Osteocyte (in vitro differentiated cells): ENCODE measurements around the gene PLXNA4. TPM values are rescaled to one million over a fixed set of nuclear protein-coding genes. Genes with fewer than 3 reads are reported as not detected.

Experiments
- DNase-seq: peaks from one replicate; pipeline ENCODE4 v3.0.0; 2021; ENCODE audit warnings: mixed read lengths; ENCODE audit not compliant: unreplicated experiment; ENCODE audit errors: extremely low spot score
- H3K27ac Mint-ChIP-seq: one replicate; pipeline ENCODE4 v1.8.0; 2021; ENCODE audit warnings: mild to moderate bottlenecking, mixed read lengths; ENCODE audit not compliant: unreplicated experiment
- H3K27me3 Mint-ChIP-seq: one replicate; pipeline ENCODE4 v1.8.0; 2021; ENCODE audit warnings: mixed read lengths; ENCODE audit not compliant: unreplicated experiment
- H3K36me3 Mint-ChIP-seq: one replicate; pipeline ENCODE4 v1.8.0; 2021; ENCODE audit warnings: mixed read lengths; ENCODE audit not compliant: unreplicated experiment
- H3K4me1 Mint-ChIP-seq: one replicate; pipeline ENCODE4 v1.8.0; 2021; ENCODE audit warnings: mixed read lengths; ENCODE audit not compliant: unreplicated experiment
- H3K4me3 Mint-ChIP-seq: one replicate; pipeline ENCODE4 v1.8.0; 2021; ENCODE audit warnings: mild to moderate bottlenecking, moderate library complexity, mixed read lengths; ENCODE audit not compliant: unreplicated experiment
- H3K9me3 Mint-ChIP-seq: one replicate; pipeline ENCODE4 v1.8.0; 2021; ENCODE audit warnings: mixed read lengths; ENCODE audit not compliant: unreplicated experiment
- total RNA-seq: library from RNA; stranded (reverse); gene quantifications from 2 replicates; pipeline ENCODE4 v1.2.1, GENCODE V29; 2021
- TF ChIP-seq, protein P1 (sequence below): fragments of 200-600 bp; sonication (generic); IDR thresholded peaks from 2 replicates; pipeline ENCODE4 v1.5.0; 2021; ENCODE audit warnings: antibody characterized with exemption, mild to moderate bottlenecking, moderate library complexity

Gene PLXNA4
- total RNA-seq, 1 donor from 2014 or later = 59.0 TPM

DNA sequence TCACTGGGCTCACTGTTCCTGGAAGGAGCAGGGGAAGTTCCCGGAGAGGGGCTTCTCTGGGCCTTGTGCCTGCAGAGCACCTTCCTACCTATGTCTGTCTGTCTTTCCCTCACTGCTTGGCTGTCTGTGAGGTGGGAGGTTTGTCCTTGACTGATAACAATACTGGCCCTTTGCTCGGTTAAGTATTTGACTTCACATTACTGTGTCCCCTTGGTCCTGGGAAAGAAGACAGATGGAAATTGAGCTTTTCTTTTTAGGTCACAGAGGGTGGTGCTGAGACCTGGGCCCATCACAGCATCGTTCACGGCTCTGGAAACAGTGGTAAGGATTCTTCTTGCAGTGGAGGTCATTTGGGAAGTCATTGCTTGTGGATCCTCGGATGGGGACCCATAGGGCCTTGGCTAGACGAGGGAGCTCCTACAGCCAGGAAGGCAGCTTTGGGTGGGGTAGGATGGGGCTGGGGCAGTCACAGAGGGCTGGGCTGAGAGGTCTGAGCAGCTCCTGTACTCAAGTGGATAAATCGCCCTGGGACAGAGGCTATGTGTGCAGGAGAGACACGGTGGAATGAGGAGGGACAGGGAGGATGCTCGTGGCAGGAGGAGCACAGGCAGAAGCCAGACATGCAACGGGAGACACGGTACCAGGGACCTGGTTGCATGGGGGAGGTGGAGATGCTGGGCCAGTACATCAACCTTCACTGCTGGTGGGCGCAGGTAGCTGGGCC is 450.2 kb downstream of the PLXNA4 start:
- Mint-ChIP-seq H3K27ac (no peak overlapping the region), H3K36me3 (peaks cover 26% of the 10 kb centered on the region), H3K27me3 (no peaks in the 10 kb centered on the region), H3K4me3 (no peak overlapping the region), H3K9me3 (no peaks in the 10 kb centered on the region), H3K4me1 (no peaks in the 10 kb centered on the region)
- no peak for DNase-seq
- TF ChIP-seq, protein P1, sequence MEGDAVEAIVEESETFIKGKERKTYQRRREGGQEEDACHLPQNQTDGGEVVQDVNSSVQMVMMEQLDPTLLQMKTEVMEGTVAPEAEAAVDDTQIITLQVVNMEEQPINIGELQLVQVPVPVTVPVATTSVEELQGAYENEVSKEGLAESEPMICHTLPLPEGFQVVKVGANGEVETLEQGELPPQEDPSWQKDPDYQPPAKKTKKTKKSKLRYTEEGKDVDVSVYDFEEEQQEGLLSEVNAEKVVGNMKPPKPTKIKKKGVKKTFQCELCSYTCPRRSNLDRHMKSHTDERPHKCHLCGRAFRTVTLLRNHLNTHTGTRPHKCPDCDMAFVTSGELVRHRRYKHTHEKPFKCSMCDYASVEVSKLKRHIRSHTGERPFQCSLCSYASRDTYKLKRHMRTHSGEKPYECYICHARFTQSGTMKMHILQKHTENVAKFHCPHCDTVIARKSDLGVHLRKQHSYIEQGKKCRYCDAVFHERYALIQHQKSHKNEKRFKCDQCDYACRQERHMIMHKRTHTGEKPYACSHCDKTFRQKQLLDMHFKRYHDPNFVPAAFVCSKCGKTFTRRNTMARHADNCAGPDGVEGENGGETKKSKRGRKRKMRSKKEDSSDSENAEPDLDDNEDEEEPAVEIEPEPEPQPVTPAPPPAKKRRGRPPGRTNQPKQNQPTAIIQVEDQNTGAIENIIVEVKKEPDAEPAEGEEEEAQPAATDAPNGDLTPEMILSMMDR = no peak

DNA sequence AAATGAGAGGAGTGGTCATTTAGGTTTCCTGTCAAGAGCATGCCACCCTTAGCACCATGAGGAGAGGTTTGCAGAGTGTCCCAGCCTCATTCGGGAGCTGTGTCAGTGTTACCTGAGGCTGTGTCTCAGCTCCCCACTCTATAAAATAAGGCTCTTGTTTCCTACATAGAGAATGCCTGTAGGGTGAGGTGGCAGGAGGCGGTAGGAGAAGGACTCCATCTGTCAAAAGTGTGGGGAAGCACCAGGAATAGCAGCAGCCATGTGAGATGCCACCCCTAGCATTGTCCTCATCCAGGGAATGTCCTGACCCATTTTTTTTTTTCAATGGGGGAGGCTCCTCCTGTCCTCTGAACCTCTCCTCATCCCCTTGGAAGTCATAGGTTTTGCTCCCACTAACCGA is 451.2 kb downstream of the PLXNA4 start:
- no peaks in the 10 kb centered on the region for H3K9me3 Mint-ChIP-seq
- H3K4me1 Mint-ChIP-seq = no peaks in the 10 kb centered on the region
- no peak for DNase-seq
- TF ChIP-seq, protein P1 = no peak
- no peak overlapping the region for H3K27ac Mint-ChIP-seq
- peaks cover 21% of the 10 kb centered on the region for H3K36me3 Mint-ChIP-seq
- H3K4me3 Mint-ChIP-seq = no peak overlapping the region
- H3K27me3 Mint-ChIP-seq = no peaks in the 10 kb centered on the region

DNA sequence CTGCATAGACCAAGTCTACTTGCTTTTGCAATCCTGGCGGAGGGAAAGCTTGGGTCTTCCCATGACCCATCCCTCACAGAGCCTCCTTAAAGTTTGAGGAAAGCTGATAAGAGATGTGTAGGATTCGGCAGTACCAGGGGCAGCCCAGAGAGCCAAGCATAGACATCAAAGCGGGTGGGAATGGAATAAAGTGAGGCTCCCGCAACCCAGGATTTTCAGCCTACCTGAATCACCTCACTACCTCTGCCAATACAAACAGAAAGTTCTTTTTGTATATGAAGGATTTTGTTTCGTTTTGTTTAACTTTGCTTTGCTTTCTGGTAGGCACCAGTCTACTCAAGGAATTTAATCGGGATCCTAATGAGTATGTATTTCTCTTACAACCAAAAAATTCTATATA is 451.7 kb downstream of the PLXNA4 start:
- Mint-ChIP-seq H3K4me1 (peaks cover under 1% of the 10 kb centered on the region), H3K4me3 (no peak overlapping the region), H3K9me3 (no peaks in the 10 kb centered on the region), H3K36me3 (peaks cover 16% of the 10 kb centered on the region), H3K27ac (no peak overlapping the region), H3K27me3 (no peaks in the 10 kb centered on the region)
- DNase-seq = no peak
- TF ChIP-seq, protein P1 = no peak

DNA sequence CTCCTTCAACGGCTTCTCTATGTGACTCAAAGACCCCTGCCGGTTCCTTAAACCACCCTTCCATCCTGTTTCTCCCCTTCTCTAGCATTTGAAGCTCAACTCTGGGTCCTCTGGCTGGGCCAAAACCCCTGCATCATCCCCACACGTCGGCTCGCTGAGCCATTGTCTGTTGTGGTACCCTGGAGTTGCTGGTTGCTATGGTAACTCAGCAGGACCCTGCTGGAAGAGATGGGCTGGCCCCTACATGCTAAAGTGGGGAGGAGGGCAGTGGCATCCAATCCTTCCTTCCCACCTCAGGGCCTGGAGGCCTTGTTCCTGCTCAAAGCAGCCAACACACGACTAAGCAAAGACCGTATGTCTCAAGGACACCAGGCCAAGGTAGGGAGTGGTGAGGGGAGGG is 452.5 kb downstream of the PLXNA4 start:
- no peak overlapping the region for H3K4me3 Mint-ChIP-seq
- TF ChIP-seq, protein P1 = no peak
- H3K27me3 Mint-ChIP-seq = no peaks in the 10 kb centered on the region
- H3K9me3 Mint-ChIP-seq = no peaks in the 10 kb centered on the region
- H3K27ac Mint-ChIP-seq = no peak overlapping the region
- peaks cover 9% of the 10 kb centered on the region for H3K4me1 Mint-ChIP-seq
- H3K36me3 Mint-ChIP-seq = peaks cover 9% of the 10 kb centered on the region
- no peak for DNase-seq

DNA sequence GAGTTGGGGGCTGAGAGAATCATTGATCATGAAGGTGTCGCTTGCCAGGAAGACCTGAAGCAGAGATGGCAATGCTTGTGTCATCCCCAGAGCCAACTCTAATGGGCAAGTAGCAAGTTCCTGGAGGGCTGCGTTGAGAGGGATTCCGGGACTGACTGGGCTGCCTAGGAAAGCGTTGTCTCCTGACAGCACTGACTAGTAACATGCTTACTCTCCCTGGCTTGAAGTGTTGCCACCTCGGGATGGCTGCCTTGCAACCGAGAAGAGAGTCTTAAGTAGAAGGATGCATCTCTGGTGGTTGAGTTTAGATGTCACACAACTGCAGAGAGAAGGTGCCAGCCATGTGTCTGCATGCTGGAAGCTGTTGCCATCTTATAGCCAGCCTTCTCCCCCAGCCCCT is 453.4 kb downstream of the PLXNA4 start:
- H3K27ac Mint-ChIP-seq = no peak overlapping the region
- no peaks in the 10 kb centered on the region for H3K9me3 Mint-ChIP-seq
- no peak for DNase-seq
- TF ChIP-seq, protein P1 = no peak
- H3K4me1 Mint-ChIP-seq = peaks cover 16% of the 10 kb centered on the region
- H3K36me3 Mint-ChIP-seq = peaks cover 3% of the 10 kb centered on the region
- no peak overlapping the region for H3K4me3 Mint-ChIP-seq
- no peaks in the 10 kb centered on the region for H3K27me3 Mint-ChIP-seq
